Ovary (tissue), 9 donors: ENCODE measurements around the gene UBE2S. TPM values are rescaled to one million over a fixed set of nuclear protein-coding genes. Genes with fewer than 3 reads are reported as not detected.
"Not testable (repeated sequence)": the region's sequence is repeated elsewhere in the genome, so short reads cannot be mapped to it uniquely, and the experiment has no call there.

ENCODE experiments used
- DNase-seq, 5 donors: peaks; one replicate each; pipeline ENCODE4 v3.0.0-alpha.2; 2019 to 2020
- H3K27ac ChIP-seq, 2 donors: fragments of 200-600 bp; one replicate each; pipeline versions ENCODE4 v1.5.1 to v1.8.0; 2019 to 2022
- H3K27me3 ChIP-seq: fragments of 200-600 bp; one replicate; pipeline ENCODE4 v1.8.0; 2022
- H3K36me3 ChIP-seq: fragments of 200-600 bp; sonication (generic); one replicate; pipeline ENCODE4 v1.5.1; 2019
- H3K4me1 ChIP-seq: one replicate; pipeline ENCODE4 v1.8.1; 2013; ENCODE audit warnings: mild to moderate bottlenecking, moderate library complexity; ENCODE audit not compliant: insufficient read depth
- H3K4me3 ChIP-seq: fragments of 200-600 bp; sonication (generic); one replicate; pipeline ENCODE4 v1.5.1; 2017
- H3K9me3 ChIP-seq, 2 donors: fragments of 200-600 bp in 1 of 2; sonication (generic) in 1 of 2; one replicate each; pipeline versions ENCODE4 v1.5.1 to v1.8.1; 2013 to 2019; ENCODE audit warnings: mild to moderate bottlenecking in 1 of 2, moderate library complexity in 1 of 2
- CTCF ChIP-seq, 3 donors: fragments of 450-650 bp in 2 of 3; fragments of 200-600 bp in 1 of 3; IDR thresholded peaks; one replicate each; pipeline versions ENCODE4 v1.5.1 to v1.8.0; 2016 to 2022; ENCODE audit warnings: antibody characterized with exemption in 3 of 3, mild to moderate bottlenecking in 1 of 3
- EP300 ChIP-seq: sonication (generic); formaldehyde crosslinking; IDR thresholded peaks from one replicate; pipeline ENCODE4 v1.6.1; 2017; ENCODE audit warnings: antibody characterized with exemption
- POLR2A ChIP-seq: fragments of 450-650 bp; IDR thresholded peaks from one replicate; pipeline ENCODE4 v1.6.1; 2017; ENCODE audit warnings: antibody characterized with exemption, mild to moderate bottlenecking, moderate library complexity
- WGBS, 3 donors: extraction: QIAGEN DNeasy Blood & Tissue Kit in 1 of 3; methylation state at CpG; one replicate each; pipeline versions ENCODE4 v1.1.5 to v1.1.7; 2013 to 2017; 5-methylcytosine and 5-hydroxymethylcytosine counted together
- intact Hi-C, 4 donors: fragments of 100-400 bp; cut with DNase I; formaldehyde crosslinking; loops; one replicate each; pipeline versions ENCODE4 v1.11.0 to v1.15.1; 2022 to 2023
- polyA plus RNA-seq, 2 donors: library from polyadenylated mRNA; stranded (reverse); fragments of 200-250 nt in 1 of 2; fragments of 350-450 nt in 1 of 2; fragmentation: Illumina TruSeq in 1 of 2; extraction: RNeasy Lipid Tissue Mini Kit (QIAGEN cat#74804) in 1 of 2; gene quantifications; one replicate each; pipeline ENCODE4 v1.2.3, GENCODE V29; 2013 to 2014
- total RNA-seq, 7 donors: library from RNA; depleted of rRNA in 2 of 7; stranded (reverse); fragments of >200 nt in 2 of 7; fragmentation: NEBNext Ultra II Directional in 3 of 7; extraction: Animal tissue kit (Norgen Biotek cat#: 25700) in 3 of 7; gene quantifications; one replicate each; pipeline versions ENCODE4 v1.1.0 to v1.2.4, GENCODE V29; 2016 to 2023
- donor health status: DM: no; HTN: no; CAD: no; lungs with moderate emphysema.
- donor health status: DM: no; HTN: no; CAD: no.
- donor health status: Bipolar disorder and iron deficiency.
- donor health status: DM: yes; HTN: yes; CAD: no.
- donor health status: DM: no; HTN: no; CAD: no.
- donor health status: DM: yes; HTN: yes; CAD: no.

UBE2S gene
- total and polyA plus RNA-seq, 9 donors = 3.2 to 30.1 (median 16.1) TPM

GRCh38 chr19:55418185-55418584 lies 10.6 kb upstream of the UBE2S start:
- Histone ChIP-seq H3K27me3 (no peaks in the 10 kb centered on the region), H3K36me3 (no peaks in the 10 kb centered on the region), H3K9me3 (no peaks in the 10 kb centered on the region), H3K27ac (no peak overlapping the region), H3K4me1 (no peaks in the 10 kb centered on the region), H3K4me3 (no peak overlapping the region)
- WGBS, 3 donors = 8 to 11% (median 10%) methylated on average over 7 of the region's 7 CpGs
- peak in 2 of 5 donors; percentile 31 to 53 for DNase-seq
- TF ChIP-seq EP300 (no peak), CTCF (IDR thresholded peaks at IDR 0.05) (peak; percentile 21 to 53 (median 29))
- intact Hi-C loops = loop anchor here in 2 of 4 donors (5.0 to 10.0 kb wide), 4 partner anchors 87 to 943 kb away; partner anchors contain the start of genes BRSK1 (in 1 of the 2), CDC42EP5 (in 1 of the 2) and HSPBP1 (in 1 of the 2)

- no peaks in the 10 kb centered on the region for H3K9me3 ChIP-seq
- DNase-seq = no peak
- 93 to 96% (median 96%) methylated on average over 2 of the region's 2 CpGs for WGBS, 3 donors
- H3K27me3 ChIP-seq = no peaks in the 10 kb centered on the region
- H3K27ac ChIP-seq = no peak overlapping the region
- H3K4me3 ChIP-seq = no peak overlapping the region
- H3K4me1 ChIP-seq = peaks cover 8% of the 10 kb centered on the region
- TF ChIP-seq CTCF (IDR thresholded peaks at IDR 0.05) (no peak), EP300 (no peak), POLR2A (no peak)
- intact Hi-C loops = loop anchor here in 2 of 4 donors (10.0 kb wide), 3 partner anchors 95 to 935 kb away; partner anchors contain the start of genes BRSK1 (in 1 of the 2), CDC42EP5 (in 1 of the 2) and HSPBP1 (in 1 of the 2)
- H3K36me3 ChIP-seq = no peaks in the 10 kb centered on the region
Measured at GRCh38 chr19:55410168-55410567, 2.6 kb upstream of the UBE2S start.

- H3K9me3 ChIP-seq, H3K27me3 ChIP-seq, H3K4me3 ChIP-seq, H3K4me1 ChIP-seq, intact Hi-C loops, H3K36me3 ChIP-seq, H3K27ac ChIP-seq, DNase-seq: not testable (repeated sequence)
- 93 to 96% (median 95%) methylated on average over 8 of the region's 8 CpGs for WGBS, 3 donors
Measured at GRCh38 chr19:55409179-55409578, 1.6 kb upstream of the UBE2S start.

- H3K27me3 ChIP-seq = no peaks in the 10 kb centered on the region
- TF ChIP-seq POLR2A (no peak), CTCF (IDR thresholded peaks at IDR 0.05) (no peak), EP300 (no peak)
- peaks cover 8% of the 10 kb centered on the region for H3K4me1 ChIP-seq
- no peaks in the 10 kb centered on the region for H3K36me3 ChIP-seq
- WGBS, 3 donors = 40 to 47% (median 41%) methylated on average over 9 of the region's 9 CpGs
- H3K27ac ChIP-seq = peak overlapping the region; percentile 57 to 98
- H3K4me3 ChIP-seq = peak overlapping the region; percentile 35
- intact Hi-C loops = no loop called here
- H3K9me3 ChIP-seq = no peaks in the 10 kb centered on the region
- DNase-seq = no peak
Measured at GRCh38 chr19:55408533-55408872, 915 bp upstream of the UBE2S start.

- Histone ChIP-seq H3K27ac (peak overlapping the region; percentile 93 to 98), H3K9me3 (no peaks in the 10 kb centered on the region), H3K4me3 (peak overlapping the region; percentile 98), H3K4me1 (peaks cover 8% of the 10 kb centered on the region), H3K36me3 (no peaks in the 10 kb centered on the region), H3K27me3 (no peaks in the 10 kb centered on the region)
- 0 to 1% (median 1%) methylated on average over 72 of the region's 72 CpGs for WGBS, 3 donors
- TF ChIP-seq POLR2A = no peak
- TF ChIP-seq EP300 = peak; percentile 36
- TF ChIP-seq CTCF (IDR thresholded peaks at IDR 0.05) = no peak
- DNase-seq = peak; percentile 96 to 98 (median 97)
- intact Hi-C loops = no loop called here
Measured at GRCh38 chr19:55407800-55408532, 378 bp upstream of the UBE2S start.
